Cardiac muscle cell (in vitro differentiated cells and primary cell): Measurements from ENCODE around the gene PKNOX2. TPM values are rescaled to one million over a fixed set of nuclear protein-coding genes. Genes with fewer than 3 reads are reported as not detected.

Source experiments
- DNase-seq, 2 donors: peaks; one replicate each; pipeline versions ENCODE4 v3.0.0 to v3.0.0-alpha.2; 2010 to 2017; ENCODE audit warnings: low read depth in 1 of 2, low spot score in 1 of 2
- H3K27ac ChIP-seq: fragments of 200-600 bp; sonication (generic); 2 replicates; pipeline ENCODE4 v1.5.1; 2016
- H3K27me3 ChIP-seq: fragments of 200-600 bp; sonication (generic); 2 replicates; pipeline ENCODE4 v1.6.0; 2016; ENCODE audit warnings: control low read depth
- H3K36me3 ChIP-seq: fragments of 200-600 bp; sonication (generic); 2 replicates; pipeline ENCODE4 v1.5.1; 2016; ENCODE audit warnings: control low read depth
- H3K4me1 ChIP-seq: fragments of 200-600 bp; sonication (generic); 2 replicates; pipeline ENCODE4 v1.8.1; 2017; ENCODE audit warnings: low read depth, mild to moderate bottlenecking, mixed run types
- H3K4me3 ChIP-seq: fragments of 200-600 bp; sonication (generic); 2 replicates; pipeline ENCODE4 v1.5.1; 2016; ENCODE audit warnings: mild to moderate bottlenecking
- H3K9me3 ChIP-seq: fragments of 200-600 bp; sonication (generic); 2 replicates; pipeline ENCODE4 v1.5.1; 2017; ENCODE audit warnings: low read depth, mild to moderate bottlenecking, control low read depth
- CTCF ChIP-seq: IDR thresholded peaks from 2 replicates; pipeline ENCODE4 v1.5.1; 2012; ENCODE audit warnings: low read depth, mild to moderate bottlenecking, low read length
- polyA plus RNA-seq: library from polyadenylated mRNA; unstranded; fragments of >200 nt; fragmentation: Nextera tagmentation; extraction: Ambion mirVana; gene quantifications from 2 replicates; pipeline ENCODE4 v1.2.1, GENCODE V29; 2016
- total RNA-seq: library from RNA; depleted of rRNA; stranded (reverse); fragments of >200 nt; gene quantifications from 2 replicates; pipeline ENCODE4 v1.2.3, GENCODE V29; 2016

PKNOX2 gene
- total and polyA plus RNA-seq, 2 experiments from 2014 or later = 2.1 to 6.1 TPM

GRCh38 chr11:125433454-125434121 lies 269.0 kb downstream of the PKNOX2 start:
- peak; percentile 73 for TF ChIP-seq CTCF
- peak; percentile 67 for DNase-seq
- Histone ChIP-seq H3K9me3 (no peaks in the 10 kb centered on the region), H3K27me3 (no peaks in the 10 kb centered on the region), H3K4me3 (no peak overlapping the region), H3K27ac (no peak overlapping the region), H3K36me3 (no peaks in the 10 kb centered on the region), H3K4me1 (no peaks in the 10 kb centered on the region)

DNA sequence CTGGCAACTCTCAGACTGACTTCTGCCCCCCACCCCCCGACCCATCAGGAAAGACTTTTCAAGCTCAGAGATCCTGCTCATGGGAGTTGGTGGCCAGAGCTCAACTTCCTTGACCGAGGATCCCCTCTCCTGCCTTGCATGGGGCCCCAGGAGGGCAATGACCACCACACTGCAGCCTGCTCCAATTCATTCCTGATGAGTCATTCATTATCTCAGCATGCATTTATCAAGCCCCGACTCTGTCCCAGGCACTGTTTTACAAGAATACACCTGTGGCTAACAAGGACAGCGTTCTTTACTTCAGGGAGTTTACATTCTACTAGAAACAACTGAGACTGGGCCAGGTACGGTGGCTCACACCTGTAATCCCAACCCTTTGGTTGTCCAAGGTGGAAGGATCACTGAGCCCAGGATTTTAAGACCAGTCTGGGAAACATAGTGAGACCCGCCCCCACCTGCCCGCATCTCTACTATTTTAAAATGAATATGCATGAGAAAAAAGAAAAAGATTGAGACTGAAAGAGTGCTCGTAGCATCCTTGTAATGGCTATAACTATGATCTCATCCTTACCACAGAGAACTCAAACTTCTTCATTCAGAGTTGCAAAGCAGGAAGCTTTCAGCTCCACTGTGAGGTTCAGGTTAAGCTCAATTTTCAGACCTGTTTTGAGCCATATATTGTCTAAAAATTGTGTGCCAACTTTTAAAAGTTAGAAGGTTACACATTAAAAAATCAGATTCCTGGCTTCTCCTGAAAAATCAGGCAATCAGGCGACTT lies 271.1 kb downstream of the PKNOX2 start:
- DNase-seq = peak in 1 of 2 donors; percentile 16
- H3K4me1 ChIP-seq = no peaks in the 10 kb centered on the region
- H3K27me3 ChIP-seq = no peaks in the 10 kb centered on the region
- no peak for TF ChIP-seq CTCF
- H3K4me3 ChIP-seq = no peak overlapping the region
- H3K36me3 ChIP-seq = no peaks in the 10 kb centered on the region
- no peaks in the 10 kb centered on the region for H3K9me3 ChIP-seq
- no peak overlapping the region for H3K27ac ChIP-seq

DNA sequence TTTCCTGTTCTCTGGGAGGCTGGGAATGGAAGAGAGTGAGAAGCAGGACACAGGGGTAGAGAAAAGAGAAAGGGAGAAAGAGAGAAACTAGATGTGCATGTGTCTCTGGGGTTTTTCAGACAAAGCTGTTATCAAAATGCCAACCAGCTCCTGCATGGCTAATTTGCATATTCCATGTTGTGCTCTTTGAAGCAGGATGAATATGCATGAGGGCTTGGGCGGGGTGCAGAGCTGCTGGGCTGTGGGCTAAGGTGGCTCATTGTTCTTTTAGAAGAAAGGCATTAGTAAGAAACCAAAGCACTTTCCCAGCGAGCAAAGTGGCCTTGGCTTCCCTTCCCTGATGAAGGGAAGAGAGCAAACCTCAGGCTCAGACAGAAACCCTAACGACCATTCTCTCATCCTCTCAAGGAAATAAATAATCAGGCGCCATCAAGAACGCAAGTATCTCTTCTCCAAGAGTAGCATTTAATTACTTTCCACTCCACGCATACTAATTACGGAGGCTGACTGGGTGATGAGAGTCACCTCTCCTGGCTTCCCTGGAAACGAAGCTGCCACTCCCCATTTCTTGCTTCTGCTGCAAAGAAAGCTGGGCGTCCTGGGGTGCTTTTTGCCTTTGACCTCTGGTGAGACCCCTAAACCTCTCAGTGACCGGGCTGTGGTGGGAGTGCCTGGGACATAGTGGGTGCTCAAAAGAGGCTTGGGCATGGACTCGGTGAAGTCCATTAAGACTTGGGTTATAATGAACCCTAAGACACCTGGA lies 277.3 kb downstream of the PKNOX2 start:
- Histone ChIP-seq H3K9me3 (no peaks in the 10 kb centered on the region), H3K4me3 (no peak overlapping the region), H3K27ac (peak overlapping the region; percentile 62), H3K4me1 (peaks cover 44% of the 10 kb centered on the region), H3K36me3 (no peaks in the 10 kb centered on the region), H3K27me3 (no peaks in the 10 kb centered on the region)
- no peak for TF ChIP-seq CTCF
- no peak for DNase-seq

GRCh38 chr11:125442946-125443345 lies 278.4 kb downstream of the PKNOX2 start:
- H3K36me3 ChIP-seq = no peaks in the 10 kb centered on the region
- H3K27me3 ChIP-seq = no peaks in the 10 kb centered on the region
- DNase-seq = no peak
- no peak overlapping the region for H3K4me3 ChIP-seq
- peaks cover 44% of the 10 kb centered on the region for H3K4me1 ChIP-seq
- TF ChIP-seq CTCF = no peak
- H3K9me3 ChIP-seq = no peaks in the 10 kb centered on the region
- peak overlapping the region; percentile 85 for H3K27ac ChIP-seq

- no peaks in the 10 kb centered on the region for H3K36me3 ChIP-seq
- H3K9me3 ChIP-seq = no peaks in the 10 kb centered on the region
- peaks cover 44% of the 10 kb centered on the region for H3K4me1 ChIP-seq
- peak in 1 of 2 donors; percentile 63 for DNase-seq
- TF ChIP-seq CTCF = no peak
- H3K4me3 ChIP-seq = no peak overlapping the region
- no peaks in the 10 kb centered on the region for H3K27me3 ChIP-seq
- H3K27ac ChIP-seq = peak overlapping the region; percentile 85
Observed at GRCh38 chr11:125443767-125444311, 279.3 kb downstream of the PKNOX2 start.
